ENCODE data around the gene BICC1. TPM values are rescaled to one million over a fixed set of nuclear protein-coding genes. Genes with fewer than 3 reads are reported as not detected.
A peak's percentile ranks its signal among the peaks of the same experiment; 100 is the strongest.
"Not testable (repeated sequence)": the region's sequence is repeated elsewhere in the genome, so short reads cannot be mapped to it uniquely, and the experiment has no call there.

Gene BICC1
- total RNA-seq, 4 donors from 2014 or later = 9.3 to 20.8 (median 12.5) TPM

DNA sequence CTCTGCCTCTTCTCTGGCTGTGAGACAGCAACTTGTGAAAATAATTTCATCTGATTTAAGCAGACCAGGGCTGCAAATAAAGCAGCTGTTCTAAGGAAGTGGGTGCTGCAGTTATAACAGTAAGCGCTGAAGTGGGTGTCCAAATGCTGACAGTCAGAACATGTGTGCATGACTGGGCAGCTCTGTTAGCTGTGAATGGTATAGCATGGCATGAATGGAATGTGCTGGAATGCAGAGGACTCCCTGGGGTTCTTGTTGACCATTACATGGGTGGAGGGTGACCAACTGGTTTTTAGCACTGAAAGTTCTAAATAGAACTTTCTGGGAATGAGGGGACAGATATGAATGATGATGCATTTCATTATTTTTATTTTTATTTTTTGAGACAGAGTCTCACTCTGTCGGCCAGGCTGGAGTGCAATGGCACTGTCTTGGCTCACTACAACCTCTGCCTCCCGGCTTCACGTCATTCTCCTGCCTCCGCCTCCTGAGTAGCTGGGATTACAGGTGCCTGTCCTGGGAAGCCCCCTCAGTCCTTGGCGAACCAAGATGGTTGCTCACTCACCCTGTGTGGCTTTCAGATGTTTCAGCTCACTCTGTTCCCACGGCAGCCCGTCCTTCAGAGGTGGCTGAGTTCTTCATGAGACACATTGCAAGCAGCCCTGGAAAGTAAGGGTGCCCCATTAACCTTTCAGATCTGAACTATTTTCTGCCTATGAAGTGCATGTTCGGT is 344.0 kb downstream of the BICC1 start:
- peak; percentile 89 to 91 for DNase-seq
- H3K27me3 ChIP-seq = no peaks in the 10 kb centered on the region
- peak overlapping the region; percentile 88 to 94 (median 91) for H3K27ac ChIP-seq
- peaks cover 19 to 34% of the 10 kb centered on the region in 2 donors for H3K4me1 ChIP-seq
- WGBS, 2 donors = 64 to 75% methylated on average over 9 of the region's 9 CpGs
- no peak overlapping the region for H3K4me3 ChIP-seq (replicated peaks in 1 of 3)
- intact Hi-C loops (cut with DNase I) = no loop called here
- H3K36me3 ChIP-seq = no peaks in the 10 kb centered on the region
- H3K9me3 ChIP-seq = no peaks in the 10 kb centered on the region
- TF ChIP-seq POLR2A (IDR thresholded peaks at IDR 0.05) = peak in 1 of 2 donors; percentile 9
- TF ChIP-seq, protein P1, sequence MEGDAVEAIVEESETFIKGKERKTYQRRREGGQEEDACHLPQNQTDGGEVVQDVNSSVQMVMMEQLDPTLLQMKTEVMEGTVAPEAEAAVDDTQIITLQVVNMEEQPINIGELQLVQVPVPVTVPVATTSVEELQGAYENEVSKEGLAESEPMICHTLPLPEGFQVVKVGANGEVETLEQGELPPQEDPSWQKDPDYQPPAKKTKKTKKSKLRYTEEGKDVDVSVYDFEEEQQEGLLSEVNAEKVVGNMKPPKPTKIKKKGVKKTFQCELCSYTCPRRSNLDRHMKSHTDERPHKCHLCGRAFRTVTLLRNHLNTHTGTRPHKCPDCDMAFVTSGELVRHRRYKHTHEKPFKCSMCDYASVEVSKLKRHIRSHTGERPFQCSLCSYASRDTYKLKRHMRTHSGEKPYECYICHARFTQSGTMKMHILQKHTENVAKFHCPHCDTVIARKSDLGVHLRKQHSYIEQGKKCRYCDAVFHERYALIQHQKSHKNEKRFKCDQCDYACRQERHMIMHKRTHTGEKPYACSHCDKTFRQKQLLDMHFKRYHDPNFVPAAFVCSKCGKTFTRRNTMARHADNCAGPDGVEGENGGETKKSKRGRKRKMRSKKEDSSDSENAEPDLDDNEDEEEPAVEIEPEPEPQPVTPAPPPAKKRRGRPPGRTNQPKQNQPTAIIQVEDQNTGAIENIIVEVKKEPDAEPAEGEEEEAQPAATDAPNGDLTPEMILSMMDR (IDR thresholded peaks at IDR 0.05) = no peak

DNA sequence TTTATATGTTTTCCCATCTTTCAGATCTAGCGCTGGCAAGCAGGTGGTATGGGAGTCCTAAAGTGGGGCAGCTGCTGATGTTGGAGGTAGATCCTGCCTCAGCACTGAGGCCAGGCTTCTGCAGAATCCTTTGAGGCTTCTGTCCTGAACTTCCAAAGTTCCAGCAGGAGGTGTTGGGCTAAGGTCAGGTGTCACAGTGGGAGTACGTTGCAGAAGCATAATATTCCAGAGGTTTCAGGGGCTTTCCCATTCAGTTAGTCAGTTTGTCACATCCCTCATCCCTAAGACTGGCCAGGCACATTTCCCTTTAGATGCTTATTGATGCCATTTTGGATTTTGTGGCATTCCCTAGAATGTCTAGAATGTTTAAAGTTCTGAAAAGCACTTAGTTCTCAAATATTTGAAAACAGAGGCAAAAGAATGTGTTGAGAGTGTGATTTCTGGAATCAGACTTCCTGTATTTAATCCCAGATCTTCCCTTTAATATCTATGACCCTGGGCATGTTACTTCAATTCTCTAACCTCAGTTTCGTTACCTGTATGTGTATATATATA is 344.7 kb downstream of the BICC1 start:
- Histone ChIP-seq H3K36me3 (no peaks in the 10 kb centered on the region), H3K4me1 (peaks cover 19 to 34% of the 10 kb centered on the region in 2 donors), H3K27ac (peak overlapping the region; percentile 88 to 94 (median 91)), H3K27me3 (no peaks in the 10 kb centered on the region), H3K9me3 (no peaks in the 10 kb centered on the region), H3K4me3 (replicated peaks in 1 of 3) (no peak overlapping the region)
- DNase-seq = no peak
- TF ChIP-seq POLR2A (IDR thresholded peaks at IDR 0.05) = no peak
- TF ChIP-seq, protein P1 (IDR thresholded peaks at IDR 0.05) = no peak
- intact Hi-C loops (cut with DNase I) = no loop called here
- WGBS, 2 donors = 76 to 91% methylated on average over 3 of the region's 3 CpGs

DNA sequence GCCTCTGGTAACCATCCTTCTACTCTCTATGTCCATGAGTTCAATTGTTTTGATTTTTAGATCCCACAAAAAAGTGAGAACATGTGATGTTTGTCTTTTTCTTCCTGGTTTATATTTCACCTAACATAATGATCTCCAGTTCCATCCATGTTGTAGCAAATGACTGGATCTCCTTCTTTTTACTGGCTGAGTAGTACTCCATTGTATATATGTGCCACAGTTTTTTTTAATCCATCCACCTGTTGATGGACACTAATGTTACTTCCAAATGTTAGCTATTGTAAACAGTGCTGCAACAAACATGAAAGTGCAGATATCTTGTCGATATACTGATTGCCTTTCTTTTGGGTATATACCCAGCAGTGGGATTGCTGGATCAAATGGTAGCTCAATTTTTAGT is 345.5 kb downstream of the BICC1 start:
- DNase-seq; H3K36me3 ChIP-seq; H3K9me3 ChIP-seq; H3K27me3 ChIP-seq; intact Hi-C loops (cut with DNase I); H3K4me3 ChIP-seq (replicated peaks in 1 of 3): not testable (repeated sequence)
- Histone ChIP-seq H3K4me1 (peaks cover 19 to 34% of the 10 kb centered on the region in 2 donors), H3K27ac (peak overlapping the region in 1 of 3 donors; percentile 94)
- WGBS, 2 donors = 88 to 100% methylated on average over 1 of the region's 1 CpG

DNA sequence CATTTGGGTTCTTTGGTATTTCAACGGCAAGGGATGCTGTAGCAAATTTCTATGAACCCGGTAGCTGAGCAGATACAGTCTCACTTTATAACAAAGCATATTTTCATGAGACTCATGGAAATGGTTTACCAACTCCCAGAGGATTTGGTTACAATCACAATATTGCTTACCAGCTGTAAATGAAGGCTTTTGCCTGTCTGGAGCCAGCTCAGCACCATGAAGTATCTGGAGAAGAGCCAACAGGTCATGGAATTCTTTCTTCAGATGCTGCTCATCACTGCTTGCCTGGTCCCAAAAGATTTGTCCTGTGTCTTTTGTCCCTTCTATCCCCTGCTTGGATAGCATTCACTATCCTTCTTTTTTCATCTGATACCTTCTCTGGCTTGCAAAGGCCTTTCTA is 346.9 kb downstream of the BICC1 start:
- DNase-seq = peak in 1 of 2 donors; percentile 34
- WGBS, 2 donors = 70 to 90% methylated on average over 2 of the region's 2 CpGs
- Histone ChIP-seq H3K27ac (peak overlapping the region in 1 of 3 donors; percentile 21), H3K4me1 (peaks cover 19 to 24% of the 10 kb centered on the region in 2 donors), H3K9me3 (no peaks in the 10 kb centered on the region), H3K36me3 (no peaks in the 10 kb centered on the region), H3K4me3 (replicated peaks in 1 of 3) (no peak overlapping the region), H3K27me3 (no peaks in the 10 kb centered on the region)
- intact Hi-C loops (cut with DNase I) = no loop called here
- TF ChIP-seq, protein P1 (IDR thresholded peaks at IDR 0.05) = no peak
- TF ChIP-seq POLR2A (IDR thresholded peaks at IDR 0.05) = no peak

DNA sequence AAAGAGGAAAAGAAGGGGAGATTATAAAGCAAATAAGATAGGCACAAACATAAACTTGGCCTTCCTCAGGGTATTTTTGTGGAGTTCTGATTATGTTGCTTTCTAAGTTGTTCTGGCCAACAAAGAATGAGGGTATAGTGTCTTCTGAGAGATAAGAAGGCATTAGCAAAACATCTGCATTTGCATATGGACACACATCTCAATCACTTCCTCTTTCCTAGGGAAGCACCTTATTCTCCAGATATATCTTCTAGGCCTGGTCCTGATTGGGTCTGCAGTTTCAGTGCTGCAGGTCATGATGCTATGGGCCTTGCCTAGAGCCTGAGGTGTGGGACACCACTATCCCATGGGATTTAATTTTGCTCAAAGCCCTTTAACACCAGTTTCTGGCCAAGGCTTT is 355.0 kb downstream of the BICC1 start:
- Histone ChIP-seq H3K27me3 (no peaks in the 10 kb centered on the region), H3K9me3 (no peaks in the 10 kb centered on the region), H3K4me3 (replicated peaks in 1 of 3) (no peak overlapping the region), H3K27ac (no peak overlapping the region), H3K36me3 (no peaks in the 10 kb centered on the region), H3K4me1 (no peaks in the 10 kb centered on the region)
- TF ChIP-seq POLR2A (IDR thresholded peaks at IDR 0.05) = no peak
- TF ChIP-seq, protein P1 (IDR thresholded peaks at IDR 0.05) = no peak
- DNase-seq = no peak
- intact Hi-C loops (cut with DNase I) = no loop called here

Measured in thyroid gland (tissue), 4 donors.